Stimulated activated memory B cell treated with anti-CD40 and anti-IgM and Interleukin-4, amounts not matched to agents 10 μg/mL and 1 μg/mL and 100 μg/mL, for 72 hours (primary cell): ENCODE data around the gene ACE.

Source experiments
- ATAC-seq: fragments of 150-1000 bp; cut with Tn5 transposase; 2 replicates; pipeline ENCODE4 v1.10.0; 2021
- H3K27ac Mint-ChIP-seq: one replicate; pipeline ENCODE4 v1.8.0; 2022; ENCODE audit warnings: mild to moderate bottlenecking, mixed read lengths
- H3K27me3 Mint-ChIP-seq: one replicate; pipeline ENCODE4 v1.8.0; 2022; ENCODE audit warnings: mixed read lengths
- H3K36me3 Mint-ChIP-seq: one replicate; pipeline ENCODE4 v1.8.0; 2022; ENCODE audit warnings: mixed read lengths
- H3K4me1 Mint-ChIP-seq: one replicate; pipeline ENCODE4 v1.8.0; 2022; ENCODE audit warnings: mixed read lengths
- H3K4me3 Mint-ChIP-seq: one replicate; pipeline ENCODE4 v1.8.0; 2022; ENCODE audit warnings: mild to moderate bottlenecking, moderate library complexity, mixed read lengths
- H3K9me3 Mint-ChIP-seq: one replicate; pipeline ENCODE4 v1.8.0; 2022; ENCODE audit warnings: mixed read lengths

The ACE gene

GRCh38 chr17:63504261-63504660, 27.4 kb downstream of the ACE start:
- Mint-ChIP-seq H3K27ac (no peak overlapping the region), H3K36me3 (peaks cover 6% of the 10 kb centered on the region), H3K4me1 (peaks cover 10% of the 10 kb centered on the region), H3K27me3 (peaks cover 65% of the 10 kb centered on the region), H3K4me3 (no peak overlapping the region), H3K9me3 (peaks cover 5% of the 10 kb centered on the region)
- no peak for ATAC-seq

GRCh38 chr17:63505341-63505740, 28.5 kb downstream of the ACE start:
- peaks cover 5% of the 10 kb centered on the region for H3K9me3 Mint-ChIP-seq
- peaks cover 6% of the 10 kb centered on the region for H3K36me3 Mint-ChIP-seq
- no peak overlapping the region for H3K4me3 Mint-ChIP-seq
- H3K27me3 Mint-ChIP-seq = peaks cover 74% of the 10 kb centered on the region
- H3K4me1 Mint-ChIP-seq = peaks cover 10% of the 10 kb centered on the region
- H3K27ac Mint-ChIP-seq = no peak overlapping the region
- ATAC-seq = no peak

GRCh38 chr17:63506627-63507026, 29.8 kb downstream of the ACE start:
- Mint-ChIP-seq H3K4me3 (no peak overlapping the region), H3K36me3 (peaks cover 6% of the 10 kb centered on the region), H3K27ac (no peak overlapping the region), H3K4me1 (peaks cover 10% of the 10 kb centered on the region), H3K9me3 (peaks cover 5% of the 10 kb centered on the region), H3K27me3 (peaks cover 64% of the 10 kb centered on the region)
- ATAC-seq = no peak

GRCh38 chr17:63511331-63511730, 34.5 kb downstream of the ACE start:
- Mint-ChIP-seq H3K27ac (no peak overlapping the region), H3K4me1 (no peaks in the 10 kb centered on the region), H3K9me3 (no peaks in the 10 kb centered on the region), H3K27me3 (peaks cover 56% of the 10 kb centered on the region), H3K4me3 (no peak overlapping the region), H3K36me3 (no peaks in the 10 kb centered on the region)
- ATAC-seq = no peak

GRCh38 chr17:63512388-63512787, 35.5 kb downstream of the ACE start:
- Mint-ChIP-seq H3K9me3 (no peaks in the 10 kb centered on the region), H3K4me1 (no peaks in the 10 kb centered on the region), H3K27me3 (peaks cover 55% of the 10 kb centered on the region), H3K4me3 (no peak overlapping the region), H3K36me3 (no peaks in the 10 kb centered on the region), H3K27ac (no peak overlapping the region)
- no peak for ATAC-seq

- Mint-ChIP-seq H3K4me3 (no peak overlapping the region), H3K27ac (no peak overlapping the region), H3K27me3 (peaks cover 48% of the 10 kb centered on the region), H3K4me1 (no peaks in the 10 kb centered on the region), H3K9me3 (no peaks in the 10 kb centered on the region), H3K36me3 (no peaks in the 10 kb centered on the region)
- no peak for ATAC-seq
Observed at GRCh38 chr17:63512896-63513644, 36.2 kb downstream of the ACE start.

GRCh38 chr17:63514477-63514876, 37.6 kb downstream of the ACE start:
- Mint-ChIP-seq H3K27me3 (peaks cover 34% of the 10 kb centered on the region), H3K4me1 (no peaks in the 10 kb centered on the region), H3K36me3 (no peaks in the 10 kb centered on the region), H3K27ac (no peak overlapping the region), H3K9me3 (no peaks in the 10 kb centered on the region), H3K4me3 (no peak overlapping the region)
- no peak for ATAC-seq

- Mint-ChIP-seq H3K9me3 (no peaks in the 10 kb centered on the region), H3K36me3 (no peaks in the 10 kb centered on the region), H3K4me1 (no peaks in the 10 kb centered on the region), H3K27me3 (peaks cover 29% of the 10 kb centered on the region), H3K27ac (no peak overlapping the region), H3K4me3 (no peak overlapping the region)
- ATAC-seq = no peak
Observed at GRCh38 chr17:63514974-63515373, 38.1 kb downstream of the ACE start.

- ATAC-seq = no peak
- Mint-ChIP-seq H3K9me3 (no peaks in the 10 kb centered on the region), H3K27ac (no peak overlapping the region), H3K4me1 (no peaks in the 10 kb centered on the region), H3K4me3 (no peak overlapping the region), H3K27me3 (peaks cover 26% of the 10 kb centered on the region), H3K36me3 (no peaks in the 10 kb centered on the region)
Observed at GRCh38 chr17:63515426-63515825, 38.6 kb downstream of the ACE start.

- Mint-ChIP-seq H3K27me3 (peaks cover 41% of the 10 kb centered on the region), H3K4me1 (no peaks in the 10 kb centered on the region), H3K4me3 (no peak overlapping the region), H3K27ac (no peak overlapping the region), H3K9me3 (no peaks in the 10 kb centered on the region), H3K36me3 (no peaks in the 10 kb centered on the region)
- ATAC-seq = no peak
Observed at GRCh38 chr17:63516910-63517824, 40.3 kb downstream of the ACE start.

- no peaks in the 10 kb centered on the region for H3K9me3 Mint-ChIP-seq
- no peaks in the 10 kb centered on the region for H3K4me1 Mint-ChIP-seq
- H3K36me3 Mint-ChIP-seq = no peaks in the 10 kb centered on the region
- ATAC-seq = no peak
- no peak overlapping the region for H3K4me3 Mint-ChIP-seq
- no peak overlapping the region for H3K27ac Mint-ChIP-seq
- H3K27me3 Mint-ChIP-seq = peaks cover 46% of the 10 kb centered on the region
Observed at GRCh38 chr17:63517825-63518534, 41.1 kb downstream of the ACE start.

- no peaks in the 10 kb centered on the region for H3K9me3 Mint-ChIP-seq
- peaks cover 51% of the 10 kb centered on the region for H3K27me3 Mint-ChIP-seq
- H3K4me1 Mint-ChIP-seq = peaks cover 8% of the 10 kb centered on the region
- no peak overlapping the region for H3K27ac Mint-ChIP-seq
- H3K4me3 Mint-ChIP-seq = no peak overlapping the region
- no peaks in the 10 kb centered on the region for H3K36me3 Mint-ChIP-seq
- ATAC-seq = no peak
Observed at GRCh38 chr17:63519116-63519881, 42.4 kb downstream of the ACE start.

GRCh38 chr17:63519972-63520882, 43.4 kb downstream of the ACE start:
- Mint-ChIP-seq H3K27ac (no peak overlapping the region), H3K4me3 (no peak overlapping the region), H3K4me1 (peaks cover 8% of the 10 kb centered on the region), H3K9me3 (no peaks in the 10 kb centered on the region), H3K27me3 (peaks cover 59% of the 10 kb centered on the region), H3K36me3 (no peaks in the 10 kb centered on the region)
- ATAC-seq = no peak

GRCh38 chr17:63523253-63523855, 46.5 kb downstream of the ACE start, which contains the start of gene KCNH6:
Gene KCNH6, plus strand, starts transcription at chr17:63523358. Its CDS starts 56 bp downstream, at chr17:63523414.
- Mint-ChIP-seq H3K4me3 (peak within 1 kb of the TSS; percentile 1), H3K27me3 (peaks cover 63% of the 10 kb centered on the region), H3K27ac (no peak within 1 kb of the TSS), H3K9me3 (no peaks in the 10 kb centered on the region), H3K36me3 (no peaks in the 10 kb centered on the region), H3K4me1 (peaks cover 8% of the 10 kb centered on the region)
- ATAC-seq = no peak
